Measurements from ENCODE around the gene MAPRE2.
"Not testable (repeated sequence)": the region's sequence is repeated elsewhere in the genome, so short reads cannot be mapped to it uniquely, and the experiment has no call there.

Gene MAPRE2

GRCh38 chr18:35095983-35096676 is 54.9 kb downstream of the MAPRE2 start:
- no peak for DNase-seq

GRCh38 chr18:35096677-35097011 is 55.4 kb downstream of the MAPRE2 start:
- no peak for DNase-seq

GRCh38 chr18:35097195-35097594 is 56.0 kb downstream of the MAPRE2 start:
- DNase-seq: no peak

GRCh38 chr18:35097763-35098162 is 56.5 kb downstream of the MAPRE2 start:
- no peak for DNase-seq

- no peak for DNase-seq
Measured at GRCh38 chr18:35099911-35100310, 58.7 kb downstream of the MAPRE2 start.

GRCh38 chr18:35104391-35105051 is 63.3 kb downstream of the MAPRE2 start:
- DNase-seq: no peak

GRCh38 chr18:35106013-35106844 is 65.0 kb downstream of the MAPRE2 start:
- no peak for DNase-seq

- DNase-seq: no peak
Measured at GRCh38 chr18:35106845-35107148, 65.6 kb downstream of the MAPRE2 start.

GRCh38 chr18:35107216-35107615 is 66.0 kb downstream of the MAPRE2 start:
- no peak for DNase-seq

GRCh38 chr18:35108088-35108487 is 66.9 kb downstream of the MAPRE2 start:
- not testable (repeated sequence) for DNase-seq

GRCh38 chr18:35110059-35110458 is 68.8 kb downstream of the MAPRE2 start:
- no peak for DNase-seq

- DNase-seq: no peak
Measured at GRCh38 chr18:35110554-35111485, 69.6 kb downstream of the MAPRE2 start.

GRCh38 chr18:35112696-35113095 is 71.5 kb downstream of the MAPRE2 start:
- no peak for DNase-seq

- no peak for DNase-seq
Measured at GRCh38 chr18:35114305-35114704, 73.1 kb downstream of the MAPRE2 start.

GRCh38 chr18:35116784-35117318 is 75.6 kb downstream of the MAPRE2 start:
- DNase-seq: no peak

GRCh38 chr18:35117372-35117771 is 76.2 kb downstream of the MAPRE2 start:
- DNase-seq: no peak

GRCh38 chr18:35117951-35118411 is 76.8 kb downstream of the MAPRE2 start:
- no peak for DNase-seq

- no peak for DNase-seq
Measured at GRCh38 chr18:35118641-35119040, 77.4 kb downstream of the MAPRE2 start.

GRCh38 chr18:35121038-35121437 is 79.8 kb downstream of the MAPRE2 start:
- DNase-seq: no peak

GRCh38 chr18:35121531-35121930 is 80.3 kb downstream of the MAPRE2 start:
- DNase-seq: no peak

- DNase-seq: no peak
Measured at GRCh38 chr18:35122586-35123224, 81.5 kb downstream of the MAPRE2 start.

GRCh38 chr18:35123811-35124210 is 82.6 kb downstream of the MAPRE2 start:
- DNase-seq: no peak
